GM18867 (cell line): ENCODE data around the gene PDE4D.
A peak's percentile ranks its signal among the peaks of the same experiment; 100 is the strongest.

Experiments used
- ATAC-seq: cut with Tn5 transposase; IDR thresholded peaks from one replicate; pipeline ENCODE4 v1.9.1; 2021; ENCODE audit warnings: mild to moderate bottlenecking, moderate library complexity; ENCODE audit not compliant: unreplicated experiment

PDE4D gene

GRCh38 chr5:59037453-59037852 is 856.1 kb downstream of the PDE4D start:
- no peak for ATAC-seq

- no peak for ATAC-seq
These were observed 856.5 kb downstream of the PDE4D start for GRCh38 chr5:59037041-59037440.

GRCh38 chr5:59036274-59036961 is 857.1 kb downstream of the PDE4D start:
- no peak for ATAC-seq

- ATAC-seq = no peak
These were observed 857.8 kb downstream of the PDE4D start for GRCh38 chr5:59035681-59036080.

GRCh38 chr5:59034498-59035186 is 858.9 kb downstream of the PDE4D start:
- peak; percentile 59 for ATAC-seq

GRCh38 chr5:59027145-59027907 is 866.2 kb downstream of the PDE4D start:
- no peak for ATAC-seq

GRCh38 chr5:59025734-59026133 is 867.8 kb downstream of the PDE4D start:
- ATAC-seq = no peak

GRCh38 chr5:59021837-59022514 is 871.5 kb downstream of the PDE4D start:
- ATAC-seq = no peak

- no peak for ATAC-seq
These were observed 872.2 kb downstream of the PDE4D start for GRCh38 chr5:59021286-59021673.

GRCh38 chr5:59020611-59021285 is 872.8 kb downstream of the PDE4D start:
- no peak for ATAC-seq

GRCh38 chr5:59019078-59019477 is 874.4 kb downstream of the PDE4D start:
- ATAC-seq = no peak

- ATAC-seq = no peak
These were observed 876.6 kb downstream of the PDE4D start for GRCh38 chr5:59016925-59017324.

- peak; percentile 71 for ATAC-seq
These were observed 884.6 kb downstream of the PDE4D start for GRCh38 chr5:59008816-59009473.

GRCh38 chr5:59007460-59008063 is 886.0 kb downstream of the PDE4D start:
- peak; percentile 61 for ATAC-seq

GRCh38 chr5:59005934-59006701 is 887.4 kb downstream of the PDE4D start:
- no peak for ATAC-seq

- no peak for ATAC-seq
These were observed 889.9 kb downstream of the PDE4D start for GRCh38 chr5:59003641-59004040.

- no peak for ATAC-seq
These were observed 890.4 kb downstream of the PDE4D start for GRCh38 chr5:59003124-59003523.

- no peak for ATAC-seq
These were observed 891.2 kb downstream of the PDE4D start for GRCh38 chr5:59002162-59002825.
